AG09319 (cell line): ENCODE measurements around the gene PIP5K1B.

ENCODE experiments used
- DNase-seq: peaks from one replicate; pipeline ENCODE4 v3.0.0-alpha.2; 2010; ENCODE audit warnings: low read depth; ENCODE audit errors: extremely low read depth
- TF ChIP-seq, protein P1 (sequence below): IDR thresholded peaks from 2 replicates; pipeline ENCODE4 v1.5.1; 2011; ENCODE audit warnings: low read depth, mild to moderate bottlenecking, inconsistent platforms, low read length, moderate library complexity

Gene PIP5K1B

DNA sequence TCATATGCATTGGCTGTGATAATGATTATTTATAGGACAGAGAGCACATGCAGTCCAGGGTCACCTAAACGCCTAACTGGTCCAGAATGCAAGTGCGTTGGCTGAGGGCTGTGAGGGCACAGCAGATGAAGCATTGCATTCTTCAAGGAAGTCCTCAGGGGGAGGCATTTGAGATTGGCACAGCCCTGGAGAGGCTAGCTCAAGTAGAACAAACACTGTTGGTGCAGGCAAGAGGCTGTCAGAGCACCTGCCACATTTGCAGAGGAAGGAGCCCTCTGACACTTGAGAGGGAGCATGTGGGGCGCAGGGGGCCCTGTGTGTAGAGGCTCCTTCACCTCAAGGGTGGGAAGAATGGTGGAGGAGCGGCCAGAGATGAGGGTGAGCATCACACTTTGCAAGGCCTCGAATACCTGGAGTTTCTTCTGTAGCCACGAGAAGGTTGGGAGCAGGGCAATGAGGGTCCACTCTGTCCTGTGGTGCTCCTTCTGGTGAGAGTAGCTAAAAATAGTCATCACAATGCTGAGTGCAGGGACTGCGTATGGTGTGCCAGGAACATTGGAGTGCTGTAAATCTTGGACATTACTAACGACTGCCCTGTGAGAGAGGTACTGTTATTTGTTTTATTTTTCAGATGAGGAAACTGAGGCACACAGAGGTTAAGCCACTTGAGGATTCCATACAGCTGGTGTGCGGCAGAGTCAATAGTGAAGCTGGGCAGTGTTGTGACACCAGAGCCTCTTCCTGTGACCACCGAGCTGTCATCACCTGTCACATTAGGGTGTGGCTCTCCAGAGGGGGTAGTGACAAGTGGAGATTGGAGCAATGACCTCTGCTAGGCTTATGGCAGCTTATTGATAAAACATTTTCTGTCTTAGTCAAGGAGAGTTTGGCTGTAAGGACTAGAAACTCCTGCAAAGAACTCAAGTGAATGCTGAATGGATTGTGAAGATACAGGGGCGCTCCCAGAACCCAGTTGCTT lies 100.2 kb downstream of the PIP5K1B start:
- DNase-seq = no peak
- TF ChIP-seq, protein P1, sequence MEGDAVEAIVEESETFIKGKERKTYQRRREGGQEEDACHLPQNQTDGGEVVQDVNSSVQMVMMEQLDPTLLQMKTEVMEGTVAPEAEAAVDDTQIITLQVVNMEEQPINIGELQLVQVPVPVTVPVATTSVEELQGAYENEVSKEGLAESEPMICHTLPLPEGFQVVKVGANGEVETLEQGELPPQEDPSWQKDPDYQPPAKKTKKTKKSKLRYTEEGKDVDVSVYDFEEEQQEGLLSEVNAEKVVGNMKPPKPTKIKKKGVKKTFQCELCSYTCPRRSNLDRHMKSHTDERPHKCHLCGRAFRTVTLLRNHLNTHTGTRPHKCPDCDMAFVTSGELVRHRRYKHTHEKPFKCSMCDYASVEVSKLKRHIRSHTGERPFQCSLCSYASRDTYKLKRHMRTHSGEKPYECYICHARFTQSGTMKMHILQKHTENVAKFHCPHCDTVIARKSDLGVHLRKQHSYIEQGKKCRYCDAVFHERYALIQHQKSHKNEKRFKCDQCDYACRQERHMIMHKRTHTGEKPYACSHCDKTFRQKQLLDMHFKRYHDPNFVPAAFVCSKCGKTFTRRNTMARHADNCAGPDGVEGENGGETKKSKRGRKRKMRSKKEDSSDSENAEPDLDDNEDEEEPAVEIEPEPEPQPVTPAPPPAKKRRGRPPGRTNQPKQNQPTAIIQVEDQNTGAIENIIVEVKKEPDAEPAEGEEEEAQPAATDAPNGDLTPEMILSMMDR = no peak

DNA sequence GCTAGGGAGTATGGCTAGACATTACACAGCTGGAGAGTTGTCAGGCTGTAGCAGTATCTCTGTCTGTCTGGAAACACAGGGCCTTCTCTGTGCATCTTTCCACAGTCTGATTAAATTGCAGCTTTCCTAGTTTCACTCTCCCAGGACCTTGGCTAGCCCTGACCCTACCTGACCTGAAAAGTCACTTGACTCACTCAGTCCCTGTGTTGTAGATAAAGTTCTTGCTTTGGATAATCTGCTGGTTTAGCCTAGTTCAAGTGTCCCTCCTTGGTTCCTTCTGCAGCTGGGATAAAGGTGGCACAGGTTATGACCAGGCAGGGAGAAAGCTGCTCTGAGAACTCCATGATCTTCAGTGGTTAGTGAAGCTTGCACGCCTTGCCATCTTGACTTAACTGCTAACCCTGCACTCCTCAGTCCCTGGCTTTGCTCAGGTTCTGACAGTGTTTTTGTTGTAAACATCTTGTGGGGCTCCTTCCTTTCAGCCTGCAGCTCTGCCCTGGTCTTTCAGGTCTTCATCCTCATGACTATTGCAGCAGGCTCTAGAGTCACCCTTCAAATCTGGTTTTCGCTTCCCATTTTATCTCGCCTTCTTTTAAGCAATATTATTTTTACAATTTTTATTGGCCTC lies 101.0 kb downstream of the PIP5K1B start:
- no peak for DNase-seq
- TF ChIP-seq, protein P1 = no peak

DNA sequence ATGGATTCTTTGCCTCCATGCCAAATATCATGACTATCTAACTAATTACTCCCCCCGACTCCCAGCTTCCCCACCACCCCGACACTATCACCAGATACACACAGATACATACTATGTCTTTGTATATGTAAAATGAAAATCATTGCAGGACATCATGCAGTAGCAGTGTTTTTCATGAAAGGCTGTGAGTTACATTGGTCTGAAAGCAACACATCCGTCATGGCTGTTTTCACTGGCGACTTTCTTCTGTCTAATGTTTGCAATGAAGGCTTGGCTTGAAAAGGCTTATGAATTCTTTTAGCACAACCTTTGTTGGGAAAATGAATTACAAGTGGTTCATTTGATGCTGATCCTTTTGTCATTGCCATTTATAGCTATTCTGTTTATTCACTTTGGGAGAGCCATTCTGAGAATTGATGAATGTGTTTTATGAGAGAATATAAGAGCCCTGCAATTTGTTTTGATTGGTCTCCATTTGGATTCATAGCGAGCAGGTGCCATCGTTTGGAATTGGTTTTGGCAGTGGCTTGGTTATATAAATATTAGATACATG lies 103.4 kb downstream of the PIP5K1B start:
- DNase-seq = no peak
- TF ChIP-seq, protein P1 = no peak

DNA sequence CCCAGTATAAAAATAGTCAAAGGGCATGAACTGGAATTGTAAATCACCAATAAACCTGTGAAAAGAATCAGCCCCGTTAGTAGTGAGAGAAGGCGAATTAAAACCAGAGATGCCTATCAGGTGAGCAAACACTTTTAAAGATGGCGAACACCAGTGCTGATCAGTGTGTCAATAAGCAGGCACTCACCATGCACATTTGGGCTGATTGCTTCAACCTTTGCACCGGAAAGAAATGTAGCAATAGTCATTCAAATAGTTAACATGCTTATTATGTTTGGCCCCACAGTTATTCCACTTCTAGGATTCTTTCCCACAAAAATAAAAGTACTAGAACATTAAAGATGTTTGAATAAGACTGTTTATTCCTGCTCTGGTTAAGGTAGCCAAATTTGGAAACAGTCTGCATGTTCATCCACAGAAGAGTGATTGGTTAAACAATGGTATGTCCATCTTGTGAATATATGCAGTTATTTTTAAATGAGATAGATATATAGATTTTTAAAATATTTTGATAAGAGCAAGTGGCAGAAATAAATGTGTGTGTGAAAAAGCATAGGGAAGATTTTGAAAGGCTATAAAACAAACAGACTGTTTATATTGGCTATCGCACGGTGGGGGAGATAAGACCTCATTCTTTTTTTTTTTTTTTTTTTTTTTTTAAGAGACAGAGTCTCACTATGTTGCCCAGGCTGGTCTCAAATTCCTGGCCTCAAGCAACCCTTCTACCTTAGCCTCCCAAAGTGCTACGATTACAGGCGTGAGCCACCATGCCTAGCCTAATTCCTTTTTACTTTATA lies 112.2 kb downstream of the PIP5K1B start:
- TF ChIP-seq, protein P1 = no peak
- no peak for DNase-seq

DNA sequence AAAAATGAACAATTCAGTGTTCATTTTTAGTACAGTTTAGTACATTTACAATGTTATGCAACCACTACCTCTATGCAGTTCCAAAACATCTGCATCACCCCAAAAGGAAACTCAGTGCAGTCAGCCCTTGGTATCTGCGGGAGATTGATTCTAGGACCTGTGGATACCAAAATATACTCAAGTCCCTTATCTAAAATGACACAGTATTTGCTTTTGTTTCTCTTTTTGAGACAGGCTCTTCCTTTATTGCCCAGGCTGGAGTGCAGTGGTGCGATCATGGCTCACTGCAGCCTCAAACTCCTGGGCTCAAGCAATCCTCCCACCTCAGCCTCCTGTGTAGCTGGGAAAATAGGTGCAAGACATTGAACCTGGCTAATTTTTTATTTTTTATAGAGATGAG lies 114.0 kb downstream of the PIP5K1B start:
- no peak for DNase-seq
- TF ChIP-seq, protein P1 = no peak

DNA sequence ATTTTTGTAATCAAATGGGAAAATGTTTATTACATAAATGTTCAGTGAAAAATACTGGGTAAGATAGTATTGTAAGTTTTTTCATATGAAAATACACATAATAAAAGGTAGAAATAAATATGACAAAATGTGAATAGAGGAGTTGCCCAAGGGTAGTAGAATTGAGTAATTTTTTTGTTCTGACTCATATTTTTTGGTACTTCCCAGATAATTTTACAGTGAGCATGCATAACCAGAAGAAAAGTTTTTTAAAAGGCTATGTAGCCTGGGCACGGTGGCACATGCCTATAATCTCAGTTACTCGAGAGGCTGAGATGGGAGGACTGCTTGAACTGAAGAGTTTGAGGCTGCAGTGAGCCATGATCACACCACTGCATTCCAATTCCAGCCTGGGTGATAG lies 116.9 kb downstream of the PIP5K1B start:
- TF ChIP-seq, protein P1 = no peak
- no peak for DNase-seq
